GM21447 (cell line): ENCODE measurements around the gene VAV2.
A peak's percentile ranks its signal among the peaks of the same experiment; 100 is the strongest.

Experiments
- ATAC-seq: cut with Tn5 transposase; IDR thresholded peaks from one replicate; pipeline ENCODE4 v1.9.1; 2021; ENCODE audit not compliant: unreplicated experiment

The VAV2 gene

GRCh38 chr9:133956520-133957076, 35.5 kb downstream of the VAV2 start:
- no peak for ATAC-seq

- peak; percentile 29 for ATAC-seq
These were observed 36.2 kb downstream of the VAV2 start for GRCh38 chr9:133955821-133956411.

GRCh38 chr9:133954862-133955529, 37.1 kb downstream of the VAV2 start:
- ATAC-seq: no peak

GRCh38 chr9:133953976-133954709, 38.0 kb downstream of the VAV2 start:
- ATAC-seq: no peak

- no peak for ATAC-seq
These were observed 38.5 kb downstream of the VAV2 start for GRCh38 chr9:133953621-133953975.

GRCh38 chr9:133952598-133953550, 39.2 kb downstream of the VAV2 start:
- ATAC-seq: no peak

GRCh38 chr9:133951265-133951664, 40.9 kb downstream of the VAV2 start:
- no peak for ATAC-seq

- no peak for ATAC-seq
These were observed 41.5 kb downstream of the VAV2 start for GRCh38 chr9:133950629-133951111.

- ATAC-seq: no peak
These were observed 41.9 kb downstream of the VAV2 start for GRCh38 chr9:133950192-133950591.

- ATAC-seq: no peak
These were observed 42.5 kb downstream of the VAV2 start for GRCh38 chr9:133949486-133950061.

- no peak for ATAC-seq
These were observed 43.3 kb downstream of the VAV2 start for GRCh38 chr9:133948561-133949485.

- no peak for ATAC-seq
These were observed 44.0 kb downstream of the VAV2 start for GRCh38 chr9:133948131-133948530.

GRCh38 chr9:133946840-133947486, 45.2 kb downstream of the VAV2 start:
- no peak for ATAC-seq

GRCh38 chr9:133945977-133946753, 46.0 kb downstream of the VAV2 start:
- ATAC-seq: peak; percentile 40

GRCh38 chr9:133945314-133945975, 46.7 kb downstream of the VAV2 start:
- ATAC-seq: peak; percentile 49

- no peak for ATAC-seq
These were observed 47.4 kb downstream of the VAV2 start for GRCh38 chr9:133944746-133945135.
